Ascending aorta (tissue), 2 donors: ENCODE measurements around the gene PEX3. TPM values are rescaled to one million over a fixed set of nuclear protein-coding genes. Genes with fewer than 3 reads are reported as not detected.
"Not testable (repeated sequence)": the region's sequence is repeated elsewhere in the genome, so short reads cannot be mapped to it uniquely, and the experiment has no call there.

ENCODE experiments used
- DNase-seq, 2 donors: peaks; one replicate each; pipeline ENCODE4 v3.0.0-alpha.2; 2019; ENCODE audit warnings: low spot score in 2 of 2
- H3K27ac ChIP-seq, 2 donors: fragments of 200-600 bp; sonication (generic); one replicate each; pipeline ENCODE4 v1.5.1; 2016 to 2017; ENCODE audit warnings: mild to moderate bottlenecking in 1 of 2
- H3K27me3 ChIP-seq: fragments of 200-600 bp; sonication (generic); one replicate; pipeline ENCODE4 v1.5.1; 2017
- H3K36me3 ChIP-seq, 2 donors: fragments of 200-600 bp; sonication (generic); one replicate each; pipeline ENCODE4 v1.5.1; 2016
- H3K4me1 ChIP-seq, 2 donors: fragments of 200-600 bp; sonication (generic); one replicate each; pipeline ENCODE4 v1.5.1; 2016 to 2017; ENCODE audit warnings: mild to moderate bottlenecking in 1 of 2
- H3K4me3 ChIP-seq, 2 donors: fragments of 200-600 bp; sonication (generic); one replicate each; pipeline ENCODE4 v1.5.1; 2016 to 2017; ENCODE audit warnings: mild to moderate bottlenecking in 1 of 2
- H3K9me3 ChIP-seq, 2 donors: fragments of 200-600 bp; sonication (generic); one replicate each; pipeline ENCODE4 v1.5.1; 2016
- intact Hi-C: fragments of 100-400 bp; cut with DNase I; formaldehyde crosslinking; loops from one replicate; pipeline ENCODE4 v1.15.1; 2023
- total RNA-seq: library from RNA; depleted of rRNA; stranded (reverse); fragments of >200 nt; gene quantifications from one replicate; pipeline ENCODE4 v1.1.0, GENCODE V29; 2016
- TF ChIP-seq, protein P1 (sequence below), 3 experiments: fragments of 200-600 bp in 2 of 3; fragments of 450-650 bp in 1 of 3; sonication (generic) in 2 of 3; IDR thresholded peaks; one replicate each; pipeline ENCODE4 v1.5.1; 2016 to 2019; ENCODE audit warnings: antibody characterized with exemption in 3 of 3, mild to moderate bottlenecking in 1 of 3, moderate library complexity in 1 of 3

The PEX3 gene
- total RNA-seq, 1 donor from 2014 or later, result 0.96 TPM

- H3K27ac ChIP-seq, result no peak overlapping the region
- H3K27me3 ChIP-seq, result no peaks in the 10 kb centered on the region
- H3K9me3 ChIP-seq, result no peaks in the 10 kb centered on the region
- DNase-seq, result no peak
- H3K4me3 ChIP-seq, result no peak overlapping the region
- TF ChIP-seq, protein P1, sequence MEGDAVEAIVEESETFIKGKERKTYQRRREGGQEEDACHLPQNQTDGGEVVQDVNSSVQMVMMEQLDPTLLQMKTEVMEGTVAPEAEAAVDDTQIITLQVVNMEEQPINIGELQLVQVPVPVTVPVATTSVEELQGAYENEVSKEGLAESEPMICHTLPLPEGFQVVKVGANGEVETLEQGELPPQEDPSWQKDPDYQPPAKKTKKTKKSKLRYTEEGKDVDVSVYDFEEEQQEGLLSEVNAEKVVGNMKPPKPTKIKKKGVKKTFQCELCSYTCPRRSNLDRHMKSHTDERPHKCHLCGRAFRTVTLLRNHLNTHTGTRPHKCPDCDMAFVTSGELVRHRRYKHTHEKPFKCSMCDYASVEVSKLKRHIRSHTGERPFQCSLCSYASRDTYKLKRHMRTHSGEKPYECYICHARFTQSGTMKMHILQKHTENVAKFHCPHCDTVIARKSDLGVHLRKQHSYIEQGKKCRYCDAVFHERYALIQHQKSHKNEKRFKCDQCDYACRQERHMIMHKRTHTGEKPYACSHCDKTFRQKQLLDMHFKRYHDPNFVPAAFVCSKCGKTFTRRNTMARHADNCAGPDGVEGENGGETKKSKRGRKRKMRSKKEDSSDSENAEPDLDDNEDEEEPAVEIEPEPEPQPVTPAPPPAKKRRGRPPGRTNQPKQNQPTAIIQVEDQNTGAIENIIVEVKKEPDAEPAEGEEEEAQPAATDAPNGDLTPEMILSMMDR (IDR thresholded peaks at IDR 0.05), result no peak
- H3K36me3 ChIP-seq, result peaks cover 9 to 24% of the 10 kb centered on the region in 2 donors
- no peaks in the 10 kb centered on the region for H3K4me1 ChIP-seq
- intact Hi-C loops, result no loop called here
Measured at GRCh38 chr6:143468026-143468425, 17.4 kb downstream of the PEX3 start.

- intact Hi-C loops, H3K27ac ChIP-seq, H3K4me3 ChIP-seq, H3K4me1 ChIP-seq, H3K9me3 ChIP-seq, DNase-seq, H3K27me3 ChIP-seq: not testable (repeated sequence)
- H3K36me3 ChIP-seq, result peaks cover 11 to 32% of the 10 kb centered on the region in 2 donors
Measured at GRCh38 chr6:143468823-143469222, 18.2 kb downstream of the PEX3 start.

- intact Hi-C loops, result no loop called here
- H3K9me3 ChIP-seq, result no peaks in the 10 kb centered on the region
- TF ChIP-seq, protein P1 (IDR thresholded peaks at IDR 0.05), result no peak
- H3K36me3 ChIP-seq, result peaks cover 16 to 48% of the 10 kb centered on the region in 2 donors
- no peak for DNase-seq
- no peaks in the 10 kb centered on the region for H3K4me1 ChIP-seq
- no peak overlapping the region for H3K27ac ChIP-seq
- no peaks in the 10 kb centered on the region for H3K27me3 ChIP-seq
- no peak overlapping the region for H3K4me3 ChIP-seq
Measured at GRCh38 chr6:143471822-143472221, 21.2 kb downstream of the PEX3 start.

DNA sequence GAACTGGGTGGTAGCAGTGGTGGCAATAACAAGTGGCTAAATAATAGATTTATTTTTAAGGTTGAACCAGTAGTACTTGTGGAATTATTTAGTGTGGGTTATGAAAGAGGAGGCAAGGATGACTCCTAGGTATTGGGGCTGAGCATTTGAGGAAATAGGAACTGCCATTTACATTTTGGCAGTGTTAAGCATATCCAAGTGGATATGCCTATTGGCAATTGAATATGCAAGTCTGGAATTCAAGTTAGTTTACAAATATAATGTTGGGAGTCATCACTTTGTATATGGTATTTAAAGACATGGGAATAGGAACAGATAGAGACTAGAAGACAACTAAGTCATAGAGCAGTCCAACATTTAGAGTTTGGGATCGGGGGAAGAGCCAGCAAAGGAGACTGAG, 25.9 kb downstream of the PEX3 start:
- no peak overlapping the region for H3K4me3 ChIP-seq
- DNase-seq, result no peak
- no peaks in the 10 kb centered on the region for H3K9me3 ChIP-seq
- H3K36me3 ChIP-seq, result peaks cover 17 to 67% of the 10 kb centered on the region in 2 donors
- no peak overlapping the region for H3K27ac ChIP-seq
- H3K4me1 ChIP-seq, result no peaks in the 10 kb centered on the region
- intact Hi-C loops, result no loop called here
- TF ChIP-seq, protein P1 (IDR thresholded peaks at IDR 0.05), result no peak
- H3K27me3 ChIP-seq, result no peaks in the 10 kb centered on the region

DNA sequence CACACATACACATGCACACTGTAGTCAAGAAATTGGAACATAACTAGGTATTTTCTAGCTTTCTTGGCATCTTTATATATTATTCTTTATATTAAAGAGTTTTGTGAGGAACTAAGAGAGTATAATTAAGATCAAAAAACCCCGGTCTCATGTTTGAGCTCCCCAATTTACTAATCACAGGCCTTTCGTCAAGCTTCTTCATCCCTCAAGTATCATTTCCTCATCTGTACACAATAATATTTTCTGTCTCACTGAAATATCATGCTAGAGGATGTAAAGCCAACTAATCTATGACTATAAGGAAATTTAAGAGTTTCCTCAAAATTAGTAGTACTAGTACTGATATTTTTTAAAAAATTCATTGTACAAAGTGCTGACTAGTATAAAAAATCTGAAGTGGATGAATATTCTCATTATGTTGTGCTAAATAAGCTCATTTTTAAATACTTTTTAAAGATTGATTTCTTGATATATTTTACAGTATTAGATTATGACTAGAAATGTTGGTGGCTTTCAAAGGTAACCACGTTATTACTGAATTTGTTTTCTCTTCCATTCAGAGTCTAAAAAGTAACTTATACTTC, 28.0 kb downstream of the PEX3 start:
- Histone ChIP-seq H3K36me3 (peaks cover 10 to 47% of the 10 kb centered on the region in 2 donors), H3K9me3 (no peaks in the 10 kb centered on the region), H3K4me3 (no peak overlapping the region), H3K27ac (no peak overlapping the region), H3K4me1 (no peaks in the 10 kb centered on the region), H3K27me3 (no peaks in the 10 kb centered on the region)
- intact Hi-C loops, result no loop called here
- TF ChIP-seq, protein P1 (IDR thresholded peaks at IDR 0.05), result no peak
- no peak for DNase-seq

DNA sequence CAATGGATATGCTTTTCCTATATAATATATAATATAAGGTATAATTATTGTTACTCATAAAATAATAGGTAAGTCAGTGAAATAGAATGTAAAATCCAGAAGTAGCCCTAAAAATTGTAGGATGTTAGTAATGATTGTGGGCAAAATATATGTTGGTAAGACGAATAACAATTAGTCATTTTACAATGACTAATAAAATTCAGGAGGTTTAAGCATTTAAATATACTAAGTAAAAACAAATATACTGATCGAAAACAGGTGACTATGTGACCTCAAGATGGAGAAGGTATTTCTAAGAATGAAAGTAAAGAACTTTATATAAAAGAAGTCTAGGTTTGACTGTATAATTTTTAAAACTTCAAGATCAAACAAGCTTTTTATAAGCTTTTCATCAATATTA, 32.0 kb downstream of the PEX3 start:
- Histone ChIP-seq H3K27ac (no peak overlapping the region), H3K27me3 (no peaks in the 10 kb centered on the region), H3K9me3 (no peaks in the 10 kb centered on the region), H3K36me3 (peaks cover 1 to 19% of the 10 kb centered on the region in 2 donors), H3K4me1 (no peaks in the 10 kb centered on the region), H3K4me3 (no peak overlapping the region)
- intact Hi-C loops, result no loop called here
- no peak for DNase-seq
- TF ChIP-seq, protein P1 (IDR thresholded peaks at IDR 0.05), result no peak
